Activated CD4-positive, alpha-beta T cell treated with anti-CD3 and anti-CD28 coated beads, Interleukin-2, amount 50 U/mL, for 48 hours (primary cell): ENCODE measurements around the gene CHP1.
"Not testable (repeated sequence)": the region's sequence is repeated elsewhere in the genome, so short reads cannot be mapped to it uniquely, and the experiment has no call there.

ENCODE experiments used
- DNase-seq, 2 experiments: peaks; one replicate each; pipeline ENCODE4 v3.0.0-alpha.2; 2020

The CHP1 gene

DNA sequence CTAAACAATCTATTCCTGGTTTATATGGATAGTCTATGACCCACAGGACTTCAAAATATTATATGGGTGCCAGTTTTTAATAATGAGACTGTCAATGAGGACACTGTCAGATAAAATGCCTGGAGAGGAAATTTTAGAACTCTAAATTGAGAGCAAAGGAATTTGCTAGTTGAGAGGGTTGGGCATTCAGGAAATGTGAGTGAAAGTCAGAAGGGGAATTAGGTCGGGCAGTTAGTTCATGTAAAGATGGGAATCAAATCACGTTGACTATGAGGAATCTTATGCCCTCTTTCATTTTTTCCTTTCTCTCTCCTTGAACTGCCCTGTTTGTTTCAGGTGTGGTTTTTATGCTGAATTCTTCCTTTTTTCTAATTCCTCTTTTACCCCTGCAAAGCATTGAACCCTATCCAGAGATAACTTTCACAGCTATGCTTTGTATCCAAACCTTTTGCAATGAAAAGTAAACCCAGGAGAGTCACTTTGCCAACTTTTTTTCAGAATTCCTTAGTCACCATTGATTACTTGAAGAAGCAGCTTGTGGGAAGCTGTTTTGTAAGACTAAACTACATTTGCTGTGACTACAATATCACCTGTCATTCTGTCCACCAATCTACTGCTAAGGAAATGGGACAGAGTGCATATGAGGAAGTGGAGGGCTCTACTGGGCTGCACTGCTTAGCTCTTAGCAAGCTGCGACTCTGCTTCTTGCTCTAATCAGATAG, 27.8 kb downstream of the CHP1 start:
- DNase-seq = no peak

DNA sequence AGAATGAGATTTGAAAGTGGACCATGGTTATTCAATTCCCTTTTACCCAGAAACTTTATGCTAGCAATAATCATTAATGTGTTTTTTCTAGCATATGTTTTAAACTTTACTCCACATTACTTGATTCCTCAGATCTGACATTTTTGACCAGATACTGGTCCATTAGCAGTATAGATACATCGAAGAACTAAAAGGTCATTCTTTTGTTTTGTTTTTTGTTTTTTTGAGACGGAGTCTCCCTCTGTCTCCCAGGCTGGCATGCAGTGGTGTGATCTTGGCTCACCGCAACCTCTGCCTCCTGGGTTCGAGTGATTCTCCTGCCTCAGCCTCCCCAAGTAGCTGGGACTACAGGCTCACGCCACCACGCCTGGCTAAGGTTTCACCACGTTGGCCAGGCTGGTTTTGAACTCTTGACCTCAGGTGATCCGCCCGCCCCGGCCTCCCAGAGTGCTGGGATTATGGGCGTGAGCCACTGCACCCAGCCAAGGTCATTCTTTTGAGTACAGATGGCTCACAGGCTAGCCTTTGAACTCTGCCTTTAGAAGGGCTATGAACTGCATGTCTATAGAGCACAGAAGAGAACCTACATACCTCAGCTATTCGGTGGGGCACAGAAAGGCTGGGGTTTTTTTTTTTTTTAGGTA, 28.6 kb downstream of the CHP1 start:
- DNase-seq = no peak

DNA sequence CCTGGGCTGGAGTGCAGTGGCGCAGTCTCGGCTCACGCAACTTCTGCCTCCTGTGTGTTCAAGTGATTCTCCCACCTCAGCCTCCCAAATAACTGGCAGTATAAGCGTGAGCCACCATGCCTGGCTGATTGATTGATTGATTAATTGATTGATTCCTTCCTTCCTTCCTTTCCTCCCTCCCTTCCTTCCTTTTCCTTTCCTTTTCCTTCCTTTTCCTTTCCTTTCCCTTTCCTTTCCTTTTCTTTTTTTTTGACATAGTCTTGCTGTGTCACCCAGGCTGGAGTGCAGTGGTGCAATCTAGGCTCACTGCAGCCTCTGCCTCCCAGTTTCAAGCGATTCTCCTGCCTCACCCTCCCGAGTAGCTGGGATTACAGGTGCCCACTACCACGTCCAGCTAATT, 29.9 kb downstream of the CHP1 start:
- DNase-seq = not testable (repeated sequence)

DNA sequence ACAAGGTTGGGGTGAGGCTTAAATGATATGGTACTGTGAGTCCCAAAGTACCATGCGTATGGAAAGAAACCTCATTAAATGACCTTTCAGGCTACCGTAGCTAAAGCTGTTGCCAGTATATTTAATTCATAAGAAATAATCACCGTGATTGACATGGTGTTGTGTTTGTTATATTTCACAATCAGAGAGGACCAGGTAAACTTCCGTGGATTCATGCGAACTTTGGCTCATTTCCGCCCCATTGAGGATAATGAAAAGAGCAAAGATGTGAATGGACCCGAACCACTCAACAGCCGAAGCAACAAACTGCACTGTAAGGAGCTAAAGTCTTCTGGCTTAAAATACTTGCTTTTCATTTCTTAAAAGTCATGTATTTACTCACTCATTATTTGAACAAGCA, 31.5 kb downstream of the CHP1 start:
- no peak for DNase-seq

DNA sequence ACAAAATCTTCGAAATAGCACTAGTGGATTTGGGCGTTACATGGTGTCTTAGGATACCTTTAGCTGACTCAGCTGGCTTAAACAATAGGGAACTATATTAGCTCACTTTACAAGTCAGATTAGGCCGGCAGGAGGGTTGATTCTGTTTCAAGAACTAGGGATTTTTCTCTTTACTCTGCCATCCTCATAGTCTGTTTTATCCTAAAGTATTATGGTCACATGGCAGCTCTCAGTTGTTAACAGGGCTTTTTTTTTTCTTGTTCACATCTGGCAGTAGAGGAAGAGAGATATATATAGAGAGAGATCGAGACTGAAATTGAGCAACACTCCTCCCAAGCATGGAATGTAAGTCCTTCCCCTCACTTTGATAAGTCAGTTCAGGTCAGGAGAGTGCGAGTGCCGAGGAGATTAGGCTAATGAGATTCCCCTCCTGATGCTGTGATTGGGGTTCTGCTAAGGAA, 32.9 kb downstream of the CHP1 start:
- DNase-seq = no peak

DNA sequence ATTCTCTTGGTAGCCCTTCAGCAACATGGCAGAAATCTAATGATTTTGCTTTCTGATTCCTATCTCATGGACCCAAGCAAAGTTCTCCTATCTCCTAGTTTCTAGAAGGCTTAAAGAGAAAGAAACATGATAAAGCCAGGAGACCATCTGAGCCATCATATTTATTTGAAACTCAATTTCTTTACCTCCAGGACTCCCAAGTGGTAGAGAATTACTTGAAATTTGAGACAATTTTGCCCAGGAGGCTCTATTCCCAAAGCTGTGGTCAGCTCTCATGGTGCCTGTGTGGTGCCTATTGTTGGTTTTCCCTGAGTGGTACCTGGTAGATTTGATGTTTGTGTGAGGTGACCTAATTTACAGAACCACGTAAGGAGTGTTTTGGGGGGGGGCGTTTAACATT, 38.8 kb downstream of the CHP1 start:
- DNase-seq = no peak

DNA sequence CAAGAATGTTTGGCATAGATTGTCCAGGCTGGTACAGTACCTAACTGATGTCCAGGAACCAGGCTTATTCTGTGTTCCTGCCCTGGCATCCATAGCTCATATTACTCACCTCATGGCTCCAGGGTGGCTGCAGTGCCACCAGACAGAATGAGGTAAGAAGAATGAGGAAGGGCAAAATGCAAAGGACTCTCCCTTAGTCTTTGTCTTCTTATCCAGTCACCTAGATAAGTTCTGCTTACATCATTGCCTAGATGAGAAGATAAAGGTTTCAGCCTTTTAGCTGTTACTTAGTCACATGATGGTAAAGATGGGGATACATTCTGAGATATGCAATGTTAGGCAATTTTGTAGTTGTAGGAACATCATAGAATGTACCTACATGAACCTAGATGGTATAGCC, 45.8 kb downstream of the CHP1 start:
- DNase-seq = no peak

DNA sequence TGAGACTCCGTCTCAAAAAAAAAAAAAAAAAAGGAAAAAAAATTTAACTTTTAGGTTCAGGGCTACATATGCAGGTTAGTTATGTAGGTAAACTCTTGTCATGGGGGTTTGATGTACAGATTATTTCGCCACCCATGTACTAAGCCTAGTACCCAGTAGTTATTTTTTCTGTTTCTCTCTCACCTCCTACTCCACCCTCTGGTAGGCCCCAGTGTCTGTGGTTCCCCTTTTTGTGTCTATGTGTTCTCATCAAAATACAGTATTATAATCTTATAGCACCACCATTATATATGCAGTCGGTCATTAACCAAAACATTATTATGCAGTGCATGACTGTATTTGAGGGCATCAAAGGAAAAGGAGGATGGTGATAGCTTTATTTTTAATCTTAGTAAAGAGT, 47.3 kb downstream of the CHP1 start:
- DNase-seq = no peak

DNA sequence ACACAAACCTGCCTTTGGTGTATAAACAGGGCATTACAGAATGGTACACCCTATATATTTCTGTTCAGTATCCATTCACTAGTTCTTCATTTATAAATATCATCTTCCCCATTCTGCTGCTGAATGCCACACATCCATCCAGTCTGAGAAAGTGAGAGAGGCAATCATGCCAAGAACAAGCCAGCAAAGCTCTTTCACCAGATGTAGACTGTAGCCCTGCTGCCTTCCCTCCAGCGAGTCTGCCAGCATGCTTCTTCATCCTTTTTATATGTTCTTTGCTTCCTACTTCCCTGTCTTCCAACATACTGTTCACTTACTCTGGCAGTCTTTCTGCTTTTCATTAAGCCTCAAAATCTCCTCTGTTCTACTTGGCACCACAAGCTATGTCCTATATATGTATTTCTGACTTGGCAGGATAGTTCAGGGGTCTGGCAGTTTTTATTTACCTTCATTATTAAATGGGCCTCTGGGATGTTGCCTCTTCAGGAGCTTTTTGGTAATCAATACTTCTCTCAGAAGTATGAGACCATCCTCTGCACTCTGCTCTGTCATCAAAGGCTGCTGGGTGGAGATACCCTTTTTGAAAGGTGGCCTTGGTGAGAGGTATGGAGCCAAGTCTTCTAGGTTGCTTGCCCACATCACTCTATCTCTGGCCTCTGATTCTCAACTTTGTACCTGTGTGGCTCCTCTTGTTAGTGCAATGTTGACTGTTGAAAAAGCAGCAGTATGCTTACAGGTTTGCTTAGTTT, 48.6 kb downstream of the CHP1 start:
- no peak for DNase-seq

DNA sequence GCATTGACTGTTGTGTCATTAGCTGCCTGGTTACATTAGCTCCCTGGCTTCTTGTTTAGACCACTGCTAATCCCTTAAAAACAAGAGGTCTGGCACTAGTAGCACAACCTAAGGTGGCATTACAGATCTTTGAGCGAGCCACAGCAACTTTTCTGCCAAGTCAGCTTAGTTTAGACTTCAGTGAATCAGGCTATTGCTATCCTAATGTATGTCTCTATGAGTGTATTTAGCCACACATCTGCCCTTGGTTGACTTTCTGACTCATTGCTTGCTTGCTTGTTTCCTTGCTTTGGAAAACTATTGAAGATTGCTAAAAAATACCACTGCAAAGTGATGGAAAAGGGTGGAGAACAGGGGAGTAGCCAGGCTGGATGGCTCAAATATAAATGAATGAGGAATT, 50.2 kb downstream of the CHP1 start:
- no peak for DNase-seq

DNA sequence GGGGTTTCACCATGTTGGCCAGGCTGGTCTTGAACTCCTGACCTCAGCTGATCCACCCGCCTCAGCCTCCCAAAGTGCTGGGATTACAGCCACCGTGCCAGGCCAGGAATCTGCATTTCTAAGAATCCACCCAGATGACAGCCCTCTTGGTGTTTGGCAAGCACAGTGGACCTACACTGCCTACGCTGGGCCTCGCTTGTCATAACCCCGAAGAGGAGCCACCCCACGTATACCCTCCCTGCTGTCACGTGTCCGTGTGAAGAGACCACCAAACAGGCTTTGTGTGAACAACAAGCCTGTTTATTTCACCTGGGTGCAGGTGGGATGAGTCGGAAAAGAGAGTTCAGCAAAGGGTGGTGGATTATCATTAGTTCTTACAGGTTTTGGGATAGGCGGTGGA, 51.4 kb downstream of the CHP1 start:
- not testable (repeated sequence) for DNase-seq

DNA sequence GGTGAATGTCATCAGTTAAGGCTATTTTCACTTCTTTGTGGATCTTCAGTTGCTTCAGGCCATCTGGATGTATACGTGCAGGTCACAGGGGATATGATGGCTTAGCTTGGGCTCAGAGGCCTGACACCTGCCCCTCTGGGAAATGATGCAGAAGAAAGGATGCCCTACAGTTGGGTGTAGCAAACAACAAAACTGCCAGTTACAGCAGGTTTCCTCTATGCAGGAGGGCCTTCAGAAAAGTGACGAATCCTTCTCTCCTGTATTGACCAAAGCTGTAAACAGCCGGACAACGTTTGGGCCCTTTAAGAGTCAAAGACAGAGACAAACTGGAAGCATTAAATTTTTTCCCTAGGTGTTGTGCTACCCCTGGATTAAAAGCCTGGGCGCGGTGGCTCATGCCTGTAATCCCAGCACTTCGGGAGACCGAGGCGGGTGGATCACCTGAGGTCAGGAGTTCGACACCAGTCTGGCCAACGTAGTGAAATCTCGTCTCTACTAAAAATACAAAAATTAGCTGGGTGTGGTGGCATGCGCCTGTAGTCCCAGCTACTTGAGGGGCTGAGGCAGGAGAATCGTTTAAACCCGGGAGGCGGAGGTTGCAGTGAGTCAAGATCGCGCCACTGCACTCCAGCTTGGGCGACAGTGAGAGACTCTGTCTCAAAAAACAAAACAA, 52.0 kb downstream of the CHP1 start:
- DNase-seq = peak in 1 of 2 experiments; percentile 10

DNA sequence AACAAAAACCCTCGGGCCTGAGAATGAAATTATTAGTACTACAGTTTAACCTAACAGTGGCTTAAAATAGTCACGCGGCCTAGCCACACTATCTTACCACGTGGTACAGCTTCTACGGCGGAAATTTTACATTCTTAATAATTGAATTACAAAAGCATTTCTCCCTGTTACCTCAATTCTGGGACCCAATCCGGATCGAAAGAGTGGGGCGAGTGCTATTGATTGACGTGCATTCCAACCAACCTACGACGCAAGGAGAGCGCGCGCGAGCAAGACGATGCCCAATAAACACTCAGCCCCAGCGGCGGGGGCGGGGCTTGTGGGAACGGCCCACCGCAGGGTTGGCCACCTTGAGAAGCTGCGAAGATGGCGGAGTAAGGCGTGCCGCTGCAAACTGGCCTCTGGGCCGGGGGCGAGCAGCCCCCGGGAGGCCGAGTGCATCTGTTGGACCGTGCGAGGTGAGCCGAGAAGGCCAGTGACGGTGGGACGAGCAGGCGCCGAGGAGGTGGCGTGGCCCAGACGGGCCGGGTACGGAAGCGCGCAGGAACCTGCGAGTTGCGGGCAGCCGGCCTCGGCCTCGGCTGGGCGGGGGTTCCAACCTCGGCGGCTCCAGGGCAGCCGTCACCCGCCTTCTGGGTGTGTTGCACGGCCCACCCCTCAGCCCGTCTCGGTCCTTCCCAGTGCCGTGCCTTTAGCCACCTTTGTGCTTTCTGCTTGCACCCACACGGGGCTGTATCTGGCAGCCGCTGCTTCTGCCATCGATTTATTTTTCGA, 52.8 kb downstream of the CHP1 start:
- DNase-seq = peak; percentile 97 to 98

DNA sequence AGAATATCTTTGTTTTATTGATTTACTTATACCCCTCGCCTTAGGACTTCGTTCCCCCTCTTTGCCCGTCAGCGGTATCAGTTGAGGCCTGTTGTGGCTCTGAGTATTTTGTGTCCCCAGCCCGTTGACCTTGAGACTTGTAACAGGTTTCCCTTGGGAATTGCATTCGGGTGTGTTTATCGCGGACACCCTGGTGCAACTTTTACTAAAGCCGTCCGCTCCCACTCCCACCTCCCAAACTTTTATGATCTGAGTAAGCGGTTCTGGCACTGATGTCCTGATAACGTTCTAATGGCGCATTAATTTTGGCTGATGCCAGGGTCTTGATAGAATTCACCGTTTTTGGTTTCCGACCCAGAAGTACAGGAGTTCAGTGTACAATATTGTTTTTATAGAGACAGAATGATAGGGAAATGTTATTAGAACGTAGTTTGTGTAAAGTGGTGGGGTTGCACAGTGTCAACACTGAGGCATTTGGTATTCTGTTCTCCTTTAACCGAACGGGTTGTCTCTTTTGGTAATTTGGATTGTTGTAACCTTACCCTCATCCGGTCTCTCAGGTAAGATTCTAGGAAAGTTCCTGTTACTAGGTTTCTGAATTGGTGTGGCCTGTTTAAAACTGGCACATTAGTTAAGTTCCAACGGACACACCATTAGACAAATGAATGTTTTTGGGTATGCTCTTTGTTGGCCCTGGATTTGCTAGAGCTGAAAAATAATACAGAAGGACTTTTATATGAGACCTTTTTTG, 53.5 kb downstream of the CHP1 start:
- no peak for DNase-seq

DNA sequence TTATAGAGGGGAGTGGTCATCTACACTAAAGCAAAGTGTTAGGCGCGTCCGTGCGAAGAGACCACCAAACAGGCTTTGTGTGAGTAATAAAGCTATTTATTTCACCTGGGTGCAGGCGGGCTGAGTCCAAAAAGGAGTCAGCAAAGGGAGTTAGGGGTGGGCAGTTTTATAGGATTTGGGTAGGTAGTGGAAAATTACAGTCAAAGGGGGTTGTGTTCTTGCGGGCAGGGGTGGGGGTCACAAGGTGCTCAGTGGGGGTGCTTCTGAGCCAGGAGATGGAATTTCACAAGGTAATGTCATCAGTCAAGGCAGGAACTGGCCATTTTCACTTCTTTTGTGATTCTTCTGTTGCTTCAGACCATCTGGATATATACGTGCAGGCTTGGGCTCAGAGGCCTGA, 54.2 kb downstream of the CHP1 start:
- DNase-seq = no peak

DNA sequence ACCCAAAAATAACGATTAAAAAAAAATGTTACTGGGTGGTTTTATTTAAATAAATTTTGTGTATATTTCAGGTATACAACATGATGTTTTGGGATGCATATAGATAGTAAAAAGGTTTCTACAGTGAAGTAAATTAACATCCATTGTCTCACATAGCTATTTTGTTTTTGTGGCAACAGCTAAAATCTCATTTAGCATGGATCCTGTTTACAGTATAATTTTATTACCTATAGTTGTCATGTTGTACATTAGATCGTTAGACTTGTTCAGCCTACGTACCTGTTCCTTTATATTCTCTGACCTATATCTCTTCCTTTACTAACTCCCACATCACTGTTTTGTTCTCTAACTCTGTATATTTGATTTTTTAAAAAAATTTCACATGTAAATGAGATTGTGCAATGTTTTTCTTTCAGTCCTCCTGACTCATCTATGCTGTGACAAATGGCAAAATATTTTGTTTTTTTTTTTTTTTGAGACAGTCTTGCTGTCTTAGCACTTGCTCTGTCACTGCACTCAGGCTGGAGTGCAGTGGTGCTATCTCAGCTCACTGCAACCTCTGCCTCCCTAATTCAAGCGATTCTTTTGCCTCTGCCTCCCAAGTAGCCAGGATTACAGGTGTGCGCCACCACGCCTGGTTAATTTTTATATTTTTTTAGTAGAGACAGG, 55.7 kb downstream of the CHP1 start:
- no peak for DNase-seq

DNA sequence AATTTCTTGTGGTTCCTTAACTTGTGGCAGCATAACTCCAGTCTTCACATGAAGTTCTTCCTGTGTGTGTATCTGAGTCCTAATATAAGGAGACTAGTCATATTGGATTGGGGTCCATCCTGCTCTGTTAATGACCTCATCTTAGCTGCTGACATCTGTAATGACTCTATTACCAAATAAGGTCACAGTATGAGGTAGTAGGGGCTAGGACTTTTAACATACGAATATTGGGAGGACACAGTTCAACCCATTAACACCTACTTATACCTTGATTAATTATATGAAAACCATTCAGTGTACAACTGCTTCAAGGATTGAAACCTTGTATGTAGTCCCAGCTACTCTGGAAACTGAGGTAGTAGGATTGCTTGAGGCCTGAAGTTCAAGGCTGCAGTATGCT, 57.4 kb downstream of the CHP1 start:
- DNase-seq = no peak

DNA sequence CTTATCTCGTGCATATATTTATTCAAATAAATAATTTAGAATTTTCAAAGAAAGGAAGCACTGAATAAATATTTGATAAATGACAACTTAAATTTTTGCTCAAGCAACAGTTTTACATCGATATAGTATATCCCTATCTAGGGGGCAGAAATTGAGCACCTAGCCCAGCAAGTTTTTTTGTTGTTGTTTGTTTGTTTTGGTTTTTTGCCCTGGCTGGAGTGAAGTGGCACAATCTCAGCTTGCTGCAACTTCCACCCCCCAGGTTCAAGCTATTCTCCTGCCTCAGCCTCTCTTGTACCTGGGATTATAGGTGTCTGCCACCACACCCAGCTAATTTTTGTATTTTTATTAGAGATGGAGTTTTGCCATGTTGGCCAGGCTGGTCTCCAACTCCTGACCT, 58.9 kb downstream of the CHP1 start:
- DNase-seq = no peak

DNA sequence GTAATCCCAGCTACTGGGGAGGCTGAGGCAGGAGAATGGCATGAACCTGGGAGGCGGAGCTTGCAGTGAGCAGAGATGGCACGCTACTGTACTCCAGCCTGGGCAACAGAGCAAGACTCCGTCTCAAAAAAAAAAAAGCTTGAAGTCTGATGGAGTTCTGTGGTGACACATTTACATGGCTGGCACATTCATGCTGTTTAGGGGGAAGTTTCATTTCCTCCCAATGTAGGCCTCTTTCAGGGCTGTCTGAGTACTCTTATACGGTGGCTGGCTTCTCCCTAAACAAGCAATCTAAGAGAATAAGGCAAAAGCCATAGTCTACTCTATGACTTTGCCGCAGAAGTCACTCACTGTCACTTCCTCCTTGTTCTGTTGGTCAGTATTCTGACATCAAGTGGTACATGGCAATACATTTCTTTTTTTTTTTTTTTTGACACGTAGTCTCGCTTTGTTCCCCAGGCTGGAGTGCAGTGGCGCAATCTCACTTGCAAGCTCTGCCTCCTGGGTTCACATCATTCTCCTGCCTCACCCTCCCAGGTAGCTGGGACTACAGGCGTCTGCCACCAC, 60.1 kb downstream of the CHP1 start:
- no peak for DNase-seq

DNA sequence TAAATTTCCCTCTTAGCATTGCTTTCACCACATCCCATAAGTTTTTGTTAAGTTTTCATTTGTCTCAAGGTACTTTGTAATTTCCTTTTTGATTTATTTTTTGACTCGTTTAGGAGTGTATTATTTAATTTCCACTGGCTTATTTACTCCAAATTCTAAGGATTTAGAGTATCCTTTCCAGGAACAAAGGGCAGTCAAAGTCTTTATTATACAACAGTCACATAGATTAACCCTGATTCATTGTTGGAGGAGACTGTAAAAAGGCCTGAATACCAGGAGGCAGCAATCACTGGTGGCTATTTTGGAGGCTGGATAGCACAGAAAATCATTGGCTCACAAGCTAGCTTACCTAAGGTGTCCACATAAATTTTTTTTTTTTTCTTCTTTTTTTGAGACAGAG, 61.5 kb downstream of the CHP1 start:
- DNase-seq = no peak

DNA sequence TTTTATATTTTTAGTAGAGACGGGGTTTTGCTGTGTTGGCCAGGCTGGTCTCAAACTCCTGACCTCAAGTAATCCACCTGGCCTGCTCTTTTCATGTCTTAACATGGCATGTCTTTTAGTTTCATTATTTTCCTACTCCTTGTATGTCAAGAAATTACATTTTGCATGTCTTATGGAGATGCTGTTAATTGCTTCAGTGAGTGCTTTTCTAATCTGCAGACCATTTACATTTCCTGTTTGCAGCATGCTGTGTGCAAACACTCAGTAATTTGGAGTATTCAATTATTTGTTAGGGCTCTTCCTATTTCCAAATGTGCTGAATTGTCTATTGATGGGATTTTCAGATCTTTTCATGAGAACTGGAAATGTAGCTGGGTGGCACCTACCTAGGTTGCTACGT, 70.1 kb downstream of the CHP1 start:
- DNase-seq = not testable (repeated sequence)
